HG02938 (cell line): ENCODE measurements around the gene ETFDH.
"Not testable (repeated sequence)": the region's sequence is repeated elsewhere in the genome, so short reads cannot be mapped to it uniquely, and the experiment has no call there.

Source experiments
- ATAC-seq: cut with Tn5 transposase; IDR thresholded peaks from one replicate; pipeline ENCODE4 v1.9.1; 2021; ENCODE audit warnings: mild to moderate bottlenecking, moderate library complexity; ENCODE audit not compliant: unreplicated experiment

The ETFDH gene

GRCh38 chr4:158750379-158750778, 78.3 kb downstream of the ETFDH start:
- no peak for ATAC-seq

DNA sequence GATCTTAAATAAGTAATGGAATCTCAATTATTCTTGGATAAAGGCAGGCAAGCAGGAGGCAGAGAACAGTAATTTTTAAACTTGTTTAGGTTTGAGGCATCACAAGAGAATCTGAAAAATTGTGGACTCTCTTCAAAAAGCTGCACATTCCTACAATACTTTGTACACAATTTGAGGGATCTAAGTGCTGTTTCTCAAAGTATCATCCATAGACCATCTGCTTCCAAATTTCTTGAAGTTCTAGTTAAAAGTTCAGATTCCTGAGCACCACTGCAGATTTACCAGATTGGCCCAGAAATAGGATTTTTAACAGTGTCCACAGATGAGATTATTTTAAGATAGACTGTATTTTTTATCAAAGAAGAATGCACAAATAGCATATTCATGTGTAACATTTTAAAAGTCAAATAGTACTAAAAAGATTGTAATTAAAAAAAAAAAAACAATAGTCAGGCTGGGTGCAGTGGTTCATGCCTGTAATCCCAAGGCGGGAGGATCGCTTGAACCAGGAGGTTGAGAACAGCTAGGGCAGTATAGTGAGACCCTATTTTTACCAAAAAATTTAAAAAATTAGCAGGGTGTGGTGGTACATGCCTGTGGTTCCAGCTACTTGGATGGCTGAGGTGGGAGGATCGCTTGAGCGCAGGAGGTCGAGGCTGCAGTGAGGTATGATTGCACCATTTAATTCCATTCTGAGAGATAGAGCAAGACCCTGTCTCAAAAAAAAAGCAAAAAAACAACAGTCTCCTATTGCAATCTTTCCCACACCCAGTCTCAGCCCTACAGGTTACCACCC, 82.5 kb downstream of the ETFDH start:
- ATAC-seq, result no peak

DNA sequence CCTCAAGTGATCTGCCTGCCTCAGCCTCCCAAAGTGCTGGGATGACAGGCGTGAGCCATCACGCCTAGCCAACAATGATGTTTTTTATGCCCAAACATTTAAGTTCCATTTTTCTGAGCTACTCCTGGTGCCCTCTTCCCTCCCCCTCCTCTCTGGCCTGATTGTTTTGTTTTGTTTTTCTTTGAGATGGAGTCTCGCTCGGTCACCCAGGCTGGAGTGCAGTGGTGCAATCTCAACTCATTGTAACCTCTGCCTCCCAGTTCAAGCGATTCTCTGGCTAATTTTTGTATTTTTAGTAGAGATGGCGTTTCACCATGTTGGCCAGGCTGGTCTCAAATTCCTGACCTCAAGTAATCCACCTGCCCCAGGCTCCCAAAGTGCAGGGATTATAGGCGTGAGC, 83.7 kb downstream of the ETFDH start:
- not testable (repeated sequence) for ATAC-seq

- ATAC-seq, result no peak
Observed at GRCh38 chr4:158756588-158756987, 84.5 kb downstream of the ETFDH start.

DNA sequence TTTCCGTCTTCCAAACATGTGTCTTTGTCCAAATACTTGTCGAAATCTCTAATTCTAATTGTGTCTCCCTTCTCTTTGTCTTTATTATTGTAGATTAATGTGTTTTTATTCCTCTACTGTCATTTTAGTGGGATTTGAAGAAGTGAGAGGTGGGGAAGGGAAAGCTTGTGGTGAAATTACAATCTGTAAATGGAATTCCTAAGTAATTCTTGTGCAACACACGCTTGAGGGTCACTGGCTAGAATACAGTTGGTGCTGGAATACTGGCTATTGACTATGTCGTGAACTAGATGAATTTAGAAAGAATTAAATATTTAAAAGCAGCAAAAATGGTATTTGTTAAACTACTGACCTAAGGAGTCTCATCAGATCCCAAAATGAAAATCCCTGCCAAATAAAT, 86.0 kb downstream of the ETFDH start:
- no peak for ATAC-seq

GRCh38 chr4:158758703-158759102, 86.6 kb downstream of the ETFDH start:
- ATAC-seq, result no peak
